DND-41 (cell line): Measurements from ENCODE around the gene SMG7.

ENCODE experiments used
- EZH2 ChIP-seq: IDR thresholded peaks from 3 replicates; pipeline ENCODE4 v1.6.1; 2012; ENCODE audit warnings: borderline replicate concordance, low read depth, mild to moderate bottlenecking, moderate library complexity, low read length, inconsistent platforms; ENCODE audit not compliant: severe bottlenecking
- TF ChIP-seq, protein P1 (sequence below): IDR thresholded peaks from 2 replicates; pipeline ENCODE4 v1.5.1; 2012; ENCODE audit warnings: borderline replicate concordance, low read length, moderate library complexity, mild to moderate bottlenecking; ENCODE audit not compliant: poor library complexity, severe bottlenecking; ENCODE audit errors: extremely low read depth

DNA sequence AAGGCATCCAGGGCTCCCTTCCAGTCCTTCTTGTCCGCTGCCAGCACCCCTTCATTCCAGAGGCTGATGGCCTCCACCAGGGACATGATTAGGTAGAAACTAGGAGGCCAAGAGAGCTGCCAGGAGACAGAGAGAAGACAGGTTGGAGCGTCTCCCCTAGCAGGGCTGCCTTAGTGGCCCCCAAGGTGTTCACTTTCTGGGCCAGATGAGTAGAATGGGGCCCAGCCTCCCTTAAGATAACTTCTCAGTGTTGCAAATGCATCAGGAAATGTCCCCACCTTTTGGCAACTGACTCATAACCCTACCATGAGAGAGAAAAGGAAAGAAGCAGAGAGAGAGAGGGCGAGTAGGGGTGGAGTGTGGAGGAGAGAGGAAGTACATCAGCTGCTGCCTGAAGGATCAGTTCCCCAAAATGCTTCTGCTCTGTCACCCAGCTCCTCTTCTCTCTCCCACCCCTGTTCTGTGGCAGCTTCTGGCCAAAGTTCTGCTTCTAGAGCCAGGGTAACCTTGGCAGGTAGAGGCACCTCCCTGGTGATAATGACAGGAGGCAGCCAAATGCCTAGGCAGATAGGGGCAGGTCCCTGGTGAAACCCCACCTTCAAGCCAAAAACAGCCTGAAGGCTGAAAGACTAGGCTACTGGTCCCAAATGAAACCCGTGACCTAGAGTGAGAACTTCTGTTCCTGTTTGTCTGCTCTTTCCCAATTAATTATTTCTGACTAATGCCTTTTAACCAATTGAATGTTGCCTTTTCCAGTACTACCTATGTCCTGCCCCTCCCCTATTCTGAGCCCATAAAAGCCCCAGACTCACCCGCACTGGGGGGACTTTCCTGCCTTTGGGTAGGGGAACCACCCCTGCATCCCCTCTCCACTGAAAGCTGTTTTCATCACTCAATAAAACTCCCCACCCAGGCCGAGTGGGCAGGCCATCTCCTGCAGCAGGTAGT, 118.2 kb downstream of the SMG7 start, which contains the start of gene NCF2:
- TF ChIP-seq, protein P1, sequence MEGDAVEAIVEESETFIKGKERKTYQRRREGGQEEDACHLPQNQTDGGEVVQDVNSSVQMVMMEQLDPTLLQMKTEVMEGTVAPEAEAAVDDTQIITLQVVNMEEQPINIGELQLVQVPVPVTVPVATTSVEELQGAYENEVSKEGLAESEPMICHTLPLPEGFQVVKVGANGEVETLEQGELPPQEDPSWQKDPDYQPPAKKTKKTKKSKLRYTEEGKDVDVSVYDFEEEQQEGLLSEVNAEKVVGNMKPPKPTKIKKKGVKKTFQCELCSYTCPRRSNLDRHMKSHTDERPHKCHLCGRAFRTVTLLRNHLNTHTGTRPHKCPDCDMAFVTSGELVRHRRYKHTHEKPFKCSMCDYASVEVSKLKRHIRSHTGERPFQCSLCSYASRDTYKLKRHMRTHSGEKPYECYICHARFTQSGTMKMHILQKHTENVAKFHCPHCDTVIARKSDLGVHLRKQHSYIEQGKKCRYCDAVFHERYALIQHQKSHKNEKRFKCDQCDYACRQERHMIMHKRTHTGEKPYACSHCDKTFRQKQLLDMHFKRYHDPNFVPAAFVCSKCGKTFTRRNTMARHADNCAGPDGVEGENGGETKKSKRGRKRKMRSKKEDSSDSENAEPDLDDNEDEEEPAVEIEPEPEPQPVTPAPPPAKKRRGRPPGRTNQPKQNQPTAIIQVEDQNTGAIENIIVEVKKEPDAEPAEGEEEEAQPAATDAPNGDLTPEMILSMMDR: no peak
- TF ChIP-seq EZH2: no peak
